ENCODE measurements around the gene SECISBP2. TPM values are rescaled to one million over a fixed set of nuclear protein-coding genes. Genes with fewer than 3 reads are reported as not detected.
"Not testable (repeated sequence)": the region's sequence is repeated elsewhere in the genome, so short reads cannot be mapped to it uniquely, and the experiment has no call there.

SECISBP2 gene
- total and polyA plus RNA-seq, 4 donors: 14.2 to 37.7 (median 24.3) TPM

DNA sequence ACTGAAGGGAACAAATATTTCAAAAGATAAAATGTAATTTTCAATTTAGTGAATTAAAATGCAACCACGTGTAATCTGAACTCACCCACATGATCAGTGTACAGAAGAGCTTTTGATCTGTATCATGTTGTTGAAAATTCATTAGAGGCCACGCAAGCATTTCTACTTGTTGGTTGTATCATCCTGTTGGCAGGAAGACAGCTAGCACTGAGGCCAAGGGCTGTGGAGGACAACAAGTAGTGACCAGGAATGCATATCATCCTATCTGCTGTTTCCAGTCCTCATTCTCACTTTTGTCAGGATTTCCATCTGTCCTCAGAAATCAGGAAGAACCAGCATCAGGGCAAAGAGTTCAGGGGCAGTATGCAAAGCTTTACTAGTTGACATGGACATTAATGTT is 37.2 kb upstream of the SECISBP2 start:
- H3K9me3 ChIP-seq (ENCODE audit: control insufficient read depth in 4 of 4, low read length in 3 of 4): no peaks in the 10 kb centered on the region
- no peaks in the 10 kb centered on the region for H3K27me3 ChIP-seq (ENCODE audit: control insufficient read depth in 4 of 4, insufficient read depth in 4 of 4, low read length in 3 of 4)
- 75% methylated on average over 2 of the region's 2 CpGs for WGBS
- no peak for DNase-seq (ENCODE audit: low spot score)
- no peak overlapping the region for H3K9ac ChIP-seq (ENCODE audit: low read depth in 1 of 2, low read length in 2 of 2)
- H3K4me3 ChIP-seq (ENCODE audit: low read depth in 1 of 3, low read length in 3 of 3): no peak overlapping the region
- H3K27ac ChIP-seq (ENCODE audit: low read depth in 1 of 2, low read length in 2 of 2): no peak overlapping the region
- TF ChIP-seq, protein P1, sequence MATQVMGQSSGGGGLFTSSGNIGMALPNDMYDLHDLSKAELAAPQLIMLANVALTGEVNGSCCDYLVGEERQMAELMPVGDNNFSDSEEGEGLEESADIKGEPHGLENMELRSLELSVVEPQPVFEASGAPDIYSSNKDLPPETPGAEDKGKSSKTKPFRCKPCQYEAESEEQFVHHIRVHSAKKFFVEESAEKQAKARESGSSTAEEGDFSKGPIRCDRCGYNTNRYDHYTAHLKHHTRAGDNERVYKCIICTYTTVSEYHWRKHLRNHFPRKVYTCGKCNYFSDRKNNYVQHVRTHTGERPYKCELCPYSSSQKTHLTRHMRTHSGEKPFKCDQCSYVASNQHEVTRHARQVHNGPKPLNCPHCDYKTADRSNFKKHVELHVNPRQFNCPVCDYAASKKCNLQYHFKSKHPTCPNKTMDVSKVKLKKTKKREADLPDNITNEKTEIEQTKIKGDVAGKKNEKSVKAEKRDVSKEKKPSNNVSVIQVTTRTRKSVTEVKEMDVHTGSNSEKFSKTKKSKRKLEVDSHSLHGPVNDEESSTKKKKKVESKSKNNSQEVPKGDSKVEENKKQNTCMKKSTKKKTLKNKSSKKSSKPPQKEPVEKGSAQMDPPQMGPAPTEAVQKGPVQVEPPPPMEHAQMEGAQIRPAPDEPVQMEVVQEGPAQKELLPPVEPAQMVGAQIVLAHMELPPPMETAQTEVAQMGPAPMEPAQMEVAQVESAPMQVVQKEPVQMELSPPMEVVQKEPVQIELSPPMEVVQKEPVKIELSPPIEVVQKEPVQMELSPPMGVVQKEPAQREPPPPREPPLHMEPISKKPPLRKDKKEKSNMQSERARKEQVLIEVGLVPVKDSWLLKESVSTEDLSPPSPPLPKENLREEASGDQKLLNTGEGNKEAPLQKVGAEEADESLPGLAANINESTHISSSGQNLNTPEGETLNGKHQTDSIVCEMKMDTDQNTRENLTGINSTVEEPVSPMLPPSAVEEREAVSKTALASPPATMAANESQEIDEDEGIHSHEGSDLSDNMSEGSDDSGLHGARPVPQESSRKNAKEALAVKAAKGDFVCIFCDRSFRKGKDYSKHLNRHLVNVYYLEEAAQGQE (IDR thresholded peaks at IDR 0.05): no peak
- TF ChIP-seq, protein P2, sequence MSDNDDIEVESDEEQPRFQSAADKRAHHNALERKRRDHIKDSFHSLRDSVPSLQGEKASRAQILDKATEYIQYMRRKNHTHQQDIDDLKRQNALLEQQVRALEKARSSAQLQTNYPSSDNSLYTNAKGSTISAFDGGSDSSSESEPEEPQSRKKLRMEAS (IDR thresholded peaks at IDR 0.05): no peak
- TF ChIP-seq, protein P3, sequence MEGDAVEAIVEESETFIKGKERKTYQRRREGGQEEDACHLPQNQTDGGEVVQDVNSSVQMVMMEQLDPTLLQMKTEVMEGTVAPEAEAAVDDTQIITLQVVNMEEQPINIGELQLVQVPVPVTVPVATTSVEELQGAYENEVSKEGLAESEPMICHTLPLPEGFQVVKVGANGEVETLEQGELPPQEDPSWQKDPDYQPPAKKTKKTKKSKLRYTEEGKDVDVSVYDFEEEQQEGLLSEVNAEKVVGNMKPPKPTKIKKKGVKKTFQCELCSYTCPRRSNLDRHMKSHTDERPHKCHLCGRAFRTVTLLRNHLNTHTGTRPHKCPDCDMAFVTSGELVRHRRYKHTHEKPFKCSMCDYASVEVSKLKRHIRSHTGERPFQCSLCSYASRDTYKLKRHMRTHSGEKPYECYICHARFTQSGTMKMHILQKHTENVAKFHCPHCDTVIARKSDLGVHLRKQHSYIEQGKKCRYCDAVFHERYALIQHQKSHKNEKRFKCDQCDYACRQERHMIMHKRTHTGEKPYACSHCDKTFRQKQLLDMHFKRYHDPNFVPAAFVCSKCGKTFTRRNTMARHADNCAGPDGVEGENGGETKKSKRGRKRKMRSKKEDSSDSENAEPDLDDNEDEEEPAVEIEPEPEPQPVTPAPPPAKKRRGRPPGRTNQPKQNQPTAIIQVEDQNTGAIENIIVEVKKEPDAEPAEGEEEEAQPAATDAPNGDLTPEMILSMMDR (IDR thresholded peaks at IDR 0.05; ENCODE audit: low read depth, low read length, missing input control): no peak
- no peaks in the 10 kb centered on the region for H3K4me1 ChIP-seq (ENCODE audit: control insufficient read depth in 4 of 4, insufficient read depth in 4 of 4, low read length in 3 of 4)
- no peaks in the 10 kb centered on the region for H3K36me3 ChIP-seq (ENCODE audit: control insufficient read depth in 4 of 4, insufficient read depth in 3 of 4, low read depth in 1 of 4, low read length in 3 of 4)

DNA sequence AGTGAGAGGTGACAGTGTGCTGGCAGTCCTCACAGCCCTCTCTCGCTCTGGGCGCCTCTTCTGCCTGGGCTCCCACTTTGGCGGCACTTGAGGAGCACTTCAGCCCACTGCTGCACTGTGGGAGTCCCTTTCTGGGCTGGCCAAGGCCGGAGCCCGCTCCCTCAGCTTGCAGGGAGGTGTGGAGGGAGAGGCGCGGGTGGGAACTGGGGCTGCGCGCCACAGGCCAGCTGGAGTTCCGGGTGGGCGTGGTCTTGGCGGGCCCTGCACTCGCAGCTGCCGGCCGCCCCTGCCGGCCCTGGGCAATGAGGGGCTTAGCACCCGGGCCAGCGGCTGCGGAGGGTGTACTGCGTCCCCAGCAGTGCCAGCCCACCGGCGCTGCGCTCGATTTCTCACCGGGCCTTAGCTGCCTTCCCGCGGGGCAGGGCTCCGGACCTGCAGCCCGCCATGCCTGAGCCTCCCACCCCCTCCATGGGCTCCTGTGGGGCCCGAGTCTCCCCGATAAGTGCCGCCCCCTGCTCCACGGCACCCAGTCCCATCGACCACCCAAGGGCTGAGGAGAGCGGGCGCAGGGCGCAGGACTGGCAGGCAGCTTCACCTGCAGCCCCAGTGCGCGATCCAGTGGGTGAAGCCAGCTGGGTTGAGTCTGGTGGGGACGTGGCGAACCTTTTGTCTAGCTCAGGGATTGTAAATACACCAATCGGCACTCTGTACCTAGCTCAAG is 35.9 kb upstream of the SECISBP2 start:
- H3K9me3 ChIP-seq (ENCODE audit: control insufficient read depth in 4 of 4, low read length in 3 of 4); H3K4me3 ChIP-seq (ENCODE audit: low read depth in 1 of 3, low read length in 3 of 3); DNase-seq (ENCODE audit: low spot score); H3K27ac ChIP-seq (ENCODE audit: low read depth in 1 of 2, low read length in 2 of 2); H3K4me1 ChIP-seq (ENCODE audit: control insufficient read depth in 4 of 4, insufficient read depth in 4 of 4, low read length in 3 of 4); H3K9ac ChIP-seq (ENCODE audit: low read depth in 1 of 2, low read length in 2 of 2); H3K36me3 ChIP-seq (ENCODE audit: control insufficient read depth in 4 of 4, insufficient read depth in 3 of 4, low read depth in 1 of 4, low read length in 3 of 4); H3K27me3 ChIP-seq (ENCODE audit: control insufficient read depth in 4 of 4, insufficient read depth in 4 of 4, low read length in 3 of 4): not testable (repeated sequence)
- WGBS: 71% methylated on average over 42 of the region's 42 CpGs

DNA sequence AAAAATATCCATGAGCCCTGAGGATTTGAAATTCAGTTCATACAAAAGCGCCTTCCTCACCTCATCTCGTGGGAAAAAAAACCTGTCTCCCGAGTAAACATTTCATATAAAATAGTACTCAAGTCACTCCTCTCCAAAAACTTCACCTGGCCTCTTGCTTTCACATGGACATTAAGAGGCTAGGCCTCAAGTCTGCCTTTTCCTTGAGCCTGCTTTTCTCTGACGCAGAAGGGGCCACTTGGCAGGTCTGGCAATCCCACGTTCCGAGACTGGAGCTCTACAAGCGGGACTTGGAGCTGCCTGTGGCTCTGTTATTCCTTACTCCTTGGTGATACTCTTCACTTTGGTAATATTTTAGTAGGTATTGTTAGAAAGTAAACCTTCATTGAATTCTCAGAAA is 34.2 kb upstream of the SECISBP2 start:
- Histone ChIP-seq H3K4me3 (ENCODE audit: low read depth in 1 of 3, low read length in 3 of 3) (no peak overlapping the region), H3K4me1 (ENCODE audit: control insufficient read depth in 4 of 4, insufficient read depth in 4 of 4, low read length in 3 of 4) (no peaks in the 10 kb centered on the region), H3K27ac (ENCODE audit: low read depth in 1 of 2, low read length in 2 of 2) (no peak overlapping the region), H3K27me3 (ENCODE audit: control insufficient read depth in 4 of 4, insufficient read depth in 4 of 4, low read length in 3 of 4) (no peaks in the 10 kb centered on the region), H3K36me3 (ENCODE audit: control insufficient read depth in 4 of 4, insufficient read depth in 3 of 4, low read depth in 1 of 4, low read length in 3 of 4) (no peaks in the 10 kb centered on the region), H3K9ac (ENCODE audit: low read depth in 1 of 2, low read length in 2 of 2) (no peak overlapping the region), H3K9me3 (ENCODE audit: control insufficient read depth in 4 of 4, low read length in 3 of 4) (no peaks in the 10 kb centered on the region)
- WGBS: 96% methylated on average over 7 of the region's 7 CpGs
- no peak for DNase-seq (ENCODE audit: low spot score)
- no peak for TF ChIP-seq HNF4G (IDR thresholded peaks at IDR 0.05)
- no peak for TF ChIP-seq GABPA (IDR thresholded peaks at IDR 0.05 in 1 of 2, conservative IDR thresholded peaks at IDR 0.05 in 1 of 2)
- TF ChIP-seq NR2F2 (IDR thresholded peaks at IDR 0.05): no peak
- TF ChIP-seq TAF1 (conservative IDR thresholded peaks at IDR 0.05): no peak
- TF ChIP-seq, protein P1 (IDR thresholded peaks at IDR 0.05): no peak
- TF ChIP-seq FOXA2 (IDR thresholded peaks at IDR 0.05): no peak
- no peak for TF ChIP-seq JUND (IDR thresholded peaks at IDR 0.05)
- TF ChIP-seq, protein P4, sequence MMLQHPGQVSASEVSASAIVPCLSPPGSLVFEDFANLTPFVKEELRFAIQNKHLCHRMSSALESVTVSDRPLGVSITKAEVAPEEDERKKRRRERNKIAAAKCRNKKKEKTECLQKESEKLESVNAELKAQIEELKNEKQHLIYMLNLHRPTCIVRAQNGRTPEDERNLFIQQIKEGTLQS (IDR thresholded peaks at IDR 0.05): no peak
- no peak for TF ChIP-seq RAD21 (IDR thresholded peaks at IDR 0.05)
- no peak for TF ChIP-seq SP1 (IDR thresholded peaks at IDR 0.05)
- TF ChIP-seq, protein P2 (IDR thresholded peaks at IDR 0.05): no peak
- TF ChIP-seq RXRA (IDR thresholded peaks at IDR 0.05): no peak
- no peak for TF ChIP-seq EGR1 (IDR thresholded peaks at IDR 0.05; ENCODE audit: low read depth in 2 of 2)
- TF ChIP-seq, protein P5, sequence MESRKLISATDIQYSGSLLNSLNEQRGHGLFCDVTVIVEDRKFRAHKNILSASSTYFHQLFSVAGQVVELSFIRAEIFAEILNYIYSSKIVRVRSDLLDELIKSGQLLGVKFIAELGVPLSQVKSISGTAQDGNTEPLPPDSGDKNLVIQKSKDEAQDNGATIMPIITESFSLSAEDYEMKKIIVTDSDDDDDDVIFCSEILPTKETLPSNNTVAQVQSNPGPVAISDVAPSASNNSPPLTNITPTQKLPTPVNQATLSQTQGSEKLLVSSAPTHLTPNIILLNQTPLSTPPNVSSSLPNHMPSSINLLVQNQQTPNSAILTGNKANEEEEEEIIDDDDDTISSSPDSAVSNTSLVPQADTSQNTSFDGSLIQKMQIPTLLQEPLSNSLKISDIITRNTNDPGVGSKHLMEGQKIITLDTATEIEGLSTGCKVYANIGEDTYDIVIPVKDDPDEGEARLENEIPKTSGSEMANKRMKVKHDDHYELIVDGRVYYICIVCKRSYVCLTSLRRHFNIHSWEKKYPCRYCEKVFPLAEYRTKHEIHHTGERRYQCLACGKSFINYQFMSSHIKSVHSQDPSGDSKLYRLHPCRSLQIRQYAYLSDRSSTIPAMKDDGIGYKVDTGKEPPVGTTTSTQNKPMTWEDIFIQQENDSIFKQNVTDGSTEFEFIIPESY (IDR thresholded peaks at IDR 0.05): no peak

Measured in liver (tissue), 9 donors.